Liver (tissue), 9 donors: ENCODE measurements around the gene TANGO6. TPM values are rescaled to one million over a fixed set of nuclear protein-coding genes. Genes with fewer than 3 reads are reported as not detected.

Source experiments
- DNase-seq: peaks from one replicate; pipeline ENCODE4 v3.0.0-alpha.2; 2017; ENCODE audit warnings: low spot score
- H3K27ac ChIP-seq, 2 donors: one replicate each; pipeline ENCODE4 v1.7.0; 2013; ENCODE audit warnings: inconsistent platforms in 2 of 2, low read length in 2 of 2, control low read depth in 1 of 2, low read depth in 1 of 2, mild to moderate bottlenecking in 1 of 2
- H3K27me3 ChIP-seq, 4 donors: one replicate each; pipeline versions ENCODE4 v1.6.1 to v1.7.0; 2013; ENCODE audit warnings: low read length in 3 of 4, inconsistent platforms in 1 of 4, mild to moderate bottlenecking in 1 of 4, moderate library complexity in 1 of 4; ENCODE audit not compliant: control insufficient read depth in 4 of 4, insufficient read depth in 4 of 4
- H3K36me3 ChIP-seq, 4 donors: one replicate each; pipeline versions ENCODE4 v1.6.1 to v1.7.0; 2013; ENCODE audit warnings: low read length in 3 of 4, mild to moderate bottlenecking in 3 of 4, low read depth in 1 of 4, moderate library complexity in 1 of 4; ENCODE audit not compliant: control insufficient read depth in 4 of 4, insufficient read depth in 3 of 4
- H3K4me1 ChIP-seq, 4 donors: one replicate each; pipeline versions ENCODE4 v1.6.1 to v1.7.0; 2013; ENCODE audit warnings: low read length in 3 of 4, mild to moderate bottlenecking in 3 of 4, moderate library complexity in 1 of 4; ENCODE audit not compliant: control insufficient read depth in 4 of 4, insufficient read depth in 4 of 4
- H3K4me3 ChIP-seq, 3 donors: one replicate each; pipeline versions ENCODE4 v1.6.1 to v1.7.0; 2013; ENCODE audit warnings: low read length in 3 of 3, control low read depth in 1 of 3, low read depth in 1 of 3, mild to moderate bottlenecking in 1 of 3
- H3K9ac ChIP-seq, 2 donors: one replicate each; pipeline ENCODE4 v1.7.0; 2013; ENCODE audit warnings: low read length in 2 of 2, mild to moderate bottlenecking in 2 of 2, moderate library complexity in 2 of 2, control low read depth in 1 of 2, low read depth in 1 of 2
- H3K9me3 ChIP-seq, 4 donors: one replicate each; pipeline versions ENCODE4 v1.6.1 to v1.7.0; 2013; ENCODE audit warnings: low read length in 3 of 4; ENCODE audit not compliant: control insufficient read depth in 4 of 4
- CTCF ChIP-seq: fragments of 150-350 bp; IDR thresholded peaks from 2 replicates; pipeline ENCODE4 v1.5.1; 2017; ENCODE audit warnings: improper control_type of control experiment, low read depth, low read length; ENCODE audit not compliant: missing input control
- EGR1 ChIP-seq, 2 donors: IDR thresholded peaks; 2 replicates each; pipeline ENCODE4 v1.6.1; 2016 to 2018; ENCODE audit warnings: antibody characterized with exemption in 2 of 2, low read depth in 2 of 2
- FOXA1 ChIP-seq: IDR thresholded peaks from 2 replicates; pipeline ENCODE4 v1.6.1; 2016; ENCODE audit warnings: antibody characterized with exemption
- FOXA2 ChIP-seq: IDR thresholded peaks from 2 replicates; pipeline ENCODE4 v1.6.1; 2016; ENCODE audit warnings: antibody characterized with exemption
- GABPA ChIP-seq, 2 donors: IDR thresholded peaks in 1 of 2; conservative IDR thresholded peaks in 1 of 2; 2 replicates each; pipeline ENCODE4 v1.6.1; 2016; ENCODE audit warnings: antibody characterized with exemption in 2 of 2, mild to moderate bottlenecking in 1 of 2, moderate library complexity in 1 of 2
- HNF4A ChIP-seq, 2 donors: conservative IDR thresholded peaks; 2 replicates each; pipeline ENCODE4 v1.6.1; 2016; ENCODE audit warnings: antibody characterized with exemption in 2 of 2, mild to moderate bottlenecking in 2 of 2
- HNF4G ChIP-seq: IDR thresholded peaks from 2 replicates; pipeline ENCODE4 v1.6.1; 2016; ENCODE audit warnings: antibody characterized with exemption
- JUND ChIP-seq, 2 donors: IDR thresholded peaks; 2 replicates each; pipeline ENCODE4 v1.6.1; 2016; ENCODE audit warnings: antibody characterized with exemption in 2 of 2
- MAX ChIP-seq: IDR thresholded peaks from 2 replicates; pipeline ENCODE4 v1.6.1; 2016; ENCODE audit warnings: antibody characterized with exemption
- NR2F2 ChIP-seq: IDR thresholded peaks from 2 replicates; pipeline ENCODE4 v1.6.1; 2016; ENCODE audit warnings: antibody characterized with exemption
- RAD21 ChIP-seq, 2 donors: IDR thresholded peaks; 2 replicates each; pipeline ENCODE4 v1.6.1; 2016; ENCODE audit warnings: antibody characterized with exemption in 2 of 2, mild to moderate bottlenecking in 2 of 2
- REST ChIP-seq: IDR thresholded peaks from 2 replicates; pipeline ENCODE4 v1.6.1; 2016; ENCODE audit warnings: antibody characterized with exemption, mild to moderate bottlenecking
- RXRA ChIP-seq, 2 donors: IDR thresholded peaks; 2 replicates each; pipeline ENCODE4 v1.6.1; 2017 to 2018; ENCODE audit warnings: antibody characterized with exemption in 2 of 2, mild to moderate bottlenecking in 1 of 2
- SP1 ChIP-seq: IDR thresholded peaks from 2 replicates; pipeline ENCODE4 v1.6.1; 2018; ENCODE audit warnings: antibody characterized with exemption, mild to moderate bottlenecking
- TAF1 ChIP-seq: conservative IDR thresholded peaks from 2 replicates; pipeline ENCODE4 v1.6.1; 2016; ENCODE audit warnings: antibody characterized with exemption, mild to moderate bottlenecking
- YY1 ChIP-seq: IDR thresholded peaks from 2 replicates; pipeline ENCODE4 v1.6.1; 2016; ENCODE audit warnings: antibody characterized with exemption, mild to moderate bottlenecking
- ZBTB33 ChIP-seq: IDR thresholded peaks from 2 replicates; pipeline ENCODE4 v1.6.1; 2016; ENCODE audit warnings: antibody characterized with exemption
- WGBS: extraction: QIAGEN DNeasy Blood & Tissue Kit; methylation state at CpG from one replicate; pipeline ENCODE4 v1.1.7; 2013; 5-methylcytosine and 5-hydroxymethylcytosine counted together
- polyA plus RNA-seq, 2 donors: library from polyadenylated mRNA; stranded (reverse) in 1 of 2; unstranded in 1 of 2; fragments of 200-250 nt in 1 of 2; fragments of >200 nt in 1 of 2; fragmentation: Nextera tagmentation in 1 of 2; extraction: Ambion mirVana in 1 of 2; gene quantifications; one replicate each; pipeline versions ENCODE4 v1.2.1 to v1.2.3, GENCODE V29; 2013 to 2015
- total RNA-seq, 2 donors: library from RNA; depleted of rRNA; stranded (reverse); fragments of >200 nt; gene quantifications; one replicate each; pipeline ENCODE4 v1.2.3, GENCODE V29; 2014
- donor health status: healthy.
- donor health status: healthy.
- donor health status: healthy.
- donor health status: healthy.
- donor health status: healthy.

The TANGO6 gene
- total and polyA plus RNA-seq, 4 donors: 6.8 to 40.6 (median 10.5) TPM

- Histone ChIP-seq H3K27ac (no peak overlapping the region), H3K27me3 (no peaks in the 10 kb centered on the region), H3K9ac (no peak overlapping the region), H3K9me3 (no peaks in the 10 kb centered on the region), H3K36me3 (no peaks in the 10 kb centered on the region), H3K4me1 (peaks cover 2 to 40% (median 30%) of the 10 kb centered on the region in 4 donors), H3K4me3 (no peak overlapping the region)
- no peak for DNase-seq
- 98% methylated on average over 1 of the region's 1 CpG for WGBS
- TF ChIP-seq YY1: no peak
- TF ChIP-seq GABPA (IDR thresholded peaks at IDR 0.05 in 1 of 2, conservative IDR thresholded peaks at IDR 0.05 in 1 of 2): no peak
- no peak for TF ChIP-seq ZBTB33
- TF ChIP-seq HNF4G: no peak
- no peak for TF ChIP-seq FOXA2
- no peak for TF ChIP-seq MAX
- TF ChIP-seq TAF1: no peak
- TF ChIP-seq JUND (IDR thresholded peaks at IDR 0.05): no peak
- TF ChIP-seq REST: no peak
- no peak for TF ChIP-seq NR2F2
- no peak for TF ChIP-seq EGR1 (IDR thresholded peaks at IDR 0.05; ENCODE audit: low read depth in 2 of 2)
- TF ChIP-seq RXRA (IDR thresholded peaks at IDR 0.05): no peak
Observed at GRCh38 chr16:68887107-68887506, 43.8 kb downstream of the TANGO6 start.

- H3K9me3 ChIP-seq: no peaks in the 10 kb centered on the region
- peak overlapping the region; percentile 5 to 72 for H3K27ac ChIP-seq
- H3K4me3 ChIP-seq: no peak overlapping the region
- DNase-seq: no peak
- 34% methylated on average over 3 of the region's 3 CpGs for WGBS
- H3K36me3 ChIP-seq: no peaks in the 10 kb centered on the region
- peaks cover 7 to 56% (median 47%) of the 10 kb centered on the region in 4 donors for H3K4me1 ChIP-seq
- no peaks in the 10 kb centered on the region for H3K27me3 ChIP-seq
- no peak overlapping the region for H3K9ac ChIP-seq
- TF ChIP-seq RXRA (IDR thresholded peaks at IDR 0.05) (no peak), JUND (IDR thresholded peaks at IDR 0.05) (no peak), RAD21 (IDR thresholded peaks at IDR 0.05) (no peak), CTCF (no peak), YY1 (peak; percentile 23), ZBTB33 (no peak), HNF4G (no peak), TAF1 (no peak), MAX (no peak), GABPA (IDR thresholded peaks at IDR 0.05 in 1 of 2, conservative IDR thresholded peaks at IDR 0.05 in 1 of 2) (no peak), HNF4A (conservative IDR thresholded peaks at IDR 0.05) (peak; percentile 45 to 62), FOXA1 (no peak), FOXA2 (no peak), NR2F2 (no peak), REST (peak; percentile 29), SP1 (peak; percentile 35), EGR1 (IDR thresholded peaks at IDR 0.05; ENCODE audit: low read depth in 2 of 2) (no peak)
Observed at GRCh38 chr16:68889508-68890150, 46.3 kb downstream of the TANGO6 start.
